Measurements from ENCODE around the gene ZSCAN20.

The ZSCAN20 gene

GRCh38 chr1:33466159-33466558 lies 6.3 kb upstream of the ZSCAN20 start:
- Histone ChIP-seq H3K9me2 (replicated peaks; ENCODE audit: control insufficient read depth, low read length) (no peaks in the 10 kb centered on the region), H3K4me3 (ENCODE audit: low read length) (no peak overlapping the region), H3K4me2 (ENCODE audit: low read length) (no peak overlapping the region), H3K4me1 (ENCODE audit: control insufficient read depth, low read length) (peaks cover 45% of the 10 kb centered on the region), H4K20me1 (ENCODE audit: control insufficient read depth, insufficient read depth, low read depth, low read length) (no peaks in the 10 kb centered on the region), H3K27ac (ENCODE audit: low read depth, low read length) (no peak overlapping the region), H3K79me2 (ENCODE audit: control insufficient read depth, low read length) (no peaks in the 10 kb centered on the region), H3K9me3 (ENCODE audit: control insufficient read depth, insufficient read depth, low read length) (no peaks in the 10 kb centered on the region), H3K27me3 (ENCODE audit: control insufficient read depth, low read length) (no peaks in the 10 kb centered on the region), H3K36me3 (ENCODE audit: control insufficient read depth, low read length) (no peaks in the 10 kb centered on the region), H3F3A (ENCODE audit: control insufficient read depth, insufficient read depth) (peaks cover 5% of the 10 kb centered on the region; the same call in 1 of the 2 replicates)
- TF ChIP-seq EZH2phosphoT487 (IDR thresholded peaks at IDR 0.05; ENCODE audit: borderline replicate concordance, low read length) (no peak), CTCF (IDR thresholded peaks at IDR 0.05; ENCODE audit: low read depth, low read length, poor library complexity, severe bottlenecking) (no peak)

- Histone ChIP-seq H4K20me1 (ENCODE audit: control insufficient read depth, insufficient read depth, low read depth, low read length) (no peaks in the 10 kb centered on the region), H3K27ac (ENCODE audit: low read depth, low read length) (no peak overlapping the region), H3K9me2 (replicated peaks; ENCODE audit: control insufficient read depth, low read length) (no peaks in the 10 kb centered on the region), H3K9me3 (ENCODE audit: control insufficient read depth, insufficient read depth, low read length) (no peaks in the 10 kb centered on the region), H3K4me1 (ENCODE audit: control insufficient read depth, low read length) (peaks cover 38% of the 10 kb centered on the region), H3K36me3 (ENCODE audit: control insufficient read depth, low read length) (no peaks in the 10 kb centered on the region), H3K4me2 (ENCODE audit: low read length) (no peak overlapping the region), H3F3A (ENCODE audit: control insufficient read depth, insufficient read depth) (0 out of 2 replicates have a peak, but pooled peaks cover 4% of the 10 kb centered on the region), H3K27me3 (ENCODE audit: control insufficient read depth, low read length) (no peaks in the 10 kb centered on the region), H3K79me2 (ENCODE audit: control insufficient read depth, low read length) (peaks cover 6% of the 10 kb centered on the region), H3K4me3 (ENCODE audit: low read length) (no peak overlapping the region)
- TF ChIP-seq CTCF (IDR thresholded peaks at IDR 0.05; ENCODE audit: low read depth, low read length, poor library complexity, severe bottlenecking) (no peak), EZH2phosphoT487 (IDR thresholded peaks at IDR 0.05; ENCODE audit: borderline replicate concordance, low read length) (no peak)
Observed at GRCh38 chr1:33468011-33468410, 4.4 kb upstream of the ZSCAN20 start.

- Histone ChIP-seq H3K9me2 (replicated peaks; ENCODE audit: control insufficient read depth, low read length) (no peaks in the 10 kb centered on the region), H3K4me2 (ENCODE audit: low read length) (no peak overlapping the region), H3K27me3 (ENCODE audit: control insufficient read depth, low read length) (no peaks in the 10 kb centered on the region), H3F3A (ENCODE audit: control insufficient read depth, insufficient read depth) (0 out of 2 replicates have a peak, but pooled peaks cover 4% of the 10 kb centered on the region), H4K20me1 (ENCODE audit: control insufficient read depth, insufficient read depth, low read depth, low read length) (no peaks in the 10 kb centered on the region), H3K4me1 (ENCODE audit: control insufficient read depth, low read length) (peaks cover 38% of the 10 kb centered on the region), H3K27ac (ENCODE audit: low read depth, low read length) (no peak overlapping the region), H3K9me3 (ENCODE audit: control insufficient read depth, insufficient read depth, low read length) (no peaks in the 10 kb centered on the region), H3K36me3 (ENCODE audit: control insufficient read depth, low read length) (no peaks in the 10 kb centered on the region), H3K4me3 (ENCODE audit: low read length) (no peak overlapping the region), H3K79me2 (ENCODE audit: control insufficient read depth, low read length) (peaks cover 11% of the 10 kb centered on the region)
- TF ChIP-seq EZH2phosphoT487 (IDR thresholded peaks at IDR 0.05; ENCODE audit: borderline replicate concordance, low read length) (no peak), CTCF (IDR thresholded peaks at IDR 0.05; ENCODE audit: low read depth, low read length, poor library complexity, severe bottlenecking) (no peak)
Observed at GRCh38 chr1:33468531-33468930, 3.9 kb upstream of the ZSCAN20 start.
